A673 (cell line): ENCODE data around the gene HABP2. TPM values are rescaled to one million over a fixed set of nuclear protein-coding genes. Genes with fewer than 3 reads are reported as not detected.

Experiments used
- BruUV-seq: library from RNA; stranded (reverse); fragments of 400-500 nt; replicated peaks from 2 replicates; lab custom pipeline; 2021; lab: Mats Ljungman, UMichigan
- CTCF ChIA-PET: fragments of 300-600 bp; sonication (Branson Sonifier 250); formaldehyde crosslinking; loops from one replicate; lab custom pipeline; 2022; ENCODE audit warnings: antibody characterized with exemption; lab: Charles Lee
- POLR2A ChIA-PET: fragments of 300-600 bp; sonication (Branson Sonifier 250); formaldehyde crosslinking; loops from one replicate; lab custom pipeline; 2022; ENCODE audit warnings: antibody characterized with exemption; ENCODE audit not compliant: low non-redundant PET; lab: Charles Lee
- DNase-seq: peaks from one replicate; pipeline ENCODE4 v3.0.0-alpha.2; 2015; ENCODE audit warnings: low spot score
- H3K27ac ChIP-seq: fragments of 200-600 bp; sonication (generic); 2 replicates; pipeline ENCODE4 v1.5.1; 2016; ENCODE audit warnings: mixed run types, low read depth, mild to moderate bottlenecking, mixed read lengths, antibody characterized with exemption, low read length; ENCODE audit not compliant: poor library complexity, severe bottlenecking
- H3K27me3 ChIP-seq: fragments of 200-600 bp; sonication (generic); replicated peaks from 2 replicates; pipeline ENCODE4 v1.6.1; 2017; ENCODE audit warnings: mixed run types, low read depth, mild to moderate bottlenecking, mixed read lengths, antibody characterized with exemption, low read length; ENCODE audit not compliant: insufficient read depth, poor library complexity
- H3K36me3 ChIP-seq: fragments of 200-600 bp; sonication (generic); 2 replicates; pipeline ENCODE4 v1.6.1; 2016; ENCODE audit warnings: mixed run types, mild to moderate bottlenecking, mixed read lengths, antibody characterized with exemption, low read length; ENCODE audit not compliant: insufficient read depth, poor library complexity, severe bottlenecking
- H3K4me1 ChIP-seq: fragments of 200-600 bp; sonication (generic); 2 replicates; pipeline ENCODE4 v1.6.1; 2017; ENCODE audit warnings: mixed run types, mild to moderate bottlenecking, mixed read lengths, antibody characterized with exemption, low read length; ENCODE audit not compliant: insufficient read depth, poor library complexity, severe bottlenecking
- H3K4me3 ChIP-seq: fragments of 200-600 bp; sonication (generic); 2 replicates; pipeline ENCODE4 v1.5.1; 2016; ENCODE audit warnings: low read depth, mixed run types, mild to moderate bottlenecking, mixed read lengths, low read length; ENCODE audit not compliant: poor library complexity, severe bottlenecking
- H3K9me3 ChIP-seq: fragments of 200-600 bp; sonication (generic); 2 replicates; pipeline ENCODE4 v1.6.1; 2016; ENCODE audit warnings: mixed run types, low read depth, mild to moderate bottlenecking, mixed read lengths, antibody characterized with exemption, low read length; ENCODE audit not compliant: poor library complexity, severe bottlenecking
- EZH2 ChIP-seq: fragments of 200-600 bp; sonication (generic); IDR thresholded peaks from 2 replicates; pipeline ENCODE4 v1.6.1; 2017; ENCODE audit warnings: borderline replicate concordance, low read depth, mild to moderate bottlenecking, mixed read lengths, antibody characterized with exemption, low read length; ENCODE audit not compliant: poor library complexity, severe bottlenecking
- intact Hi-C: fragments of 100-400 bp; cut with micrococcal nuclease; formaldehyde crosslinking; loops from one replicate; pipeline ENCODE4 v1.10.0; 2022; ENCODE audit not compliant: unreplicated experiment
- total RNA-seq: library from RNA; stranded (reverse); gene quantifications from 2 replicates; pipeline ENCODE4 v1.2.3, GENCODE V29; 2021
- TF ChIP-seq, protein P1 (sequence below): fragments of 300-800, 200-600 bp; sonication (generic); conservative IDR thresholded peaks from 2 replicates; pipeline ENCODE4 v1.5.1; 2017; ENCODE audit warnings: low read depth, mild to moderate bottlenecking, antibody characterized with exemption, low read length, moderate library complexity, mixed read lengths

HABP2 gene
- total RNA-seq, 1 experiment from 2014 or later, result not detected

DNA sequence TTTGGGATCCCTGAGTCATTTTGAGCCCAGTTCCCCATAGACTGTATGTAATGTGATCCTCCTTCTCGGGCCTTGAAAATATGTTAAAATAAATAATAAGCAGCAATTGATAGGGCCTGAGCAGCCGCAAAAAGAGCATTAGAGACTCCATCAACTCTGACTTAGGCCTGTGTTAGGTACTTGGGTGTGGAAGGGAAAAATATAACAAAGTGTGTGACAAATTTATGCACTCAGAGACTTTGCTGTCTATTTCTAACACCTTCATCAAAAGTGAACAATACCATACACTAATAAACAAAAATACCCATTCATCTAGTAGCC, 31.4 kb upstream of the HABP2 start:
- intact Hi-C loops, result loop anchor here (5.0 kb wide), 2 partner anchors 41 to 1044 kb away; no protein-coding TSS in a partner anchor
- H3K9me3 ChIP-seq, result no peaks in the 10 kb centered on the region
- H3K27me3 ChIP-seq, result no peaks in the 10 kb centered on the region
- no TSS peak for BruUV-seq
- H3K27ac ChIP-seq, result no peak overlapping the region
- POLR2A ChIA-PET, result no interaction called here
- H3K4me3 ChIP-seq, result no peak overlapping the region
- no peaks in the 10 kb centered on the region for H3K4me1 ChIP-seq
- TF ChIP-seq, protein P1, sequence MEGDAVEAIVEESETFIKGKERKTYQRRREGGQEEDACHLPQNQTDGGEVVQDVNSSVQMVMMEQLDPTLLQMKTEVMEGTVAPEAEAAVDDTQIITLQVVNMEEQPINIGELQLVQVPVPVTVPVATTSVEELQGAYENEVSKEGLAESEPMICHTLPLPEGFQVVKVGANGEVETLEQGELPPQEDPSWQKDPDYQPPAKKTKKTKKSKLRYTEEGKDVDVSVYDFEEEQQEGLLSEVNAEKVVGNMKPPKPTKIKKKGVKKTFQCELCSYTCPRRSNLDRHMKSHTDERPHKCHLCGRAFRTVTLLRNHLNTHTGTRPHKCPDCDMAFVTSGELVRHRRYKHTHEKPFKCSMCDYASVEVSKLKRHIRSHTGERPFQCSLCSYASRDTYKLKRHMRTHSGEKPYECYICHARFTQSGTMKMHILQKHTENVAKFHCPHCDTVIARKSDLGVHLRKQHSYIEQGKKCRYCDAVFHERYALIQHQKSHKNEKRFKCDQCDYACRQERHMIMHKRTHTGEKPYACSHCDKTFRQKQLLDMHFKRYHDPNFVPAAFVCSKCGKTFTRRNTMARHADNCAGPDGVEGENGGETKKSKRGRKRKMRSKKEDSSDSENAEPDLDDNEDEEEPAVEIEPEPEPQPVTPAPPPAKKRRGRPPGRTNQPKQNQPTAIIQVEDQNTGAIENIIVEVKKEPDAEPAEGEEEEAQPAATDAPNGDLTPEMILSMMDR, result no peak
- TF ChIP-seq EZH2, result no peak
- H3K36me3 ChIP-seq, result no peaks in the 10 kb centered on the region
- CTCF ChIA-PET, result interaction anchor here (0.6 kb wide), 1 partner anchor 404 kb away, joined by 3 read pairs; no protein-coding TSS in a partner anchor
- DNase-seq, result no peak

DNA sequence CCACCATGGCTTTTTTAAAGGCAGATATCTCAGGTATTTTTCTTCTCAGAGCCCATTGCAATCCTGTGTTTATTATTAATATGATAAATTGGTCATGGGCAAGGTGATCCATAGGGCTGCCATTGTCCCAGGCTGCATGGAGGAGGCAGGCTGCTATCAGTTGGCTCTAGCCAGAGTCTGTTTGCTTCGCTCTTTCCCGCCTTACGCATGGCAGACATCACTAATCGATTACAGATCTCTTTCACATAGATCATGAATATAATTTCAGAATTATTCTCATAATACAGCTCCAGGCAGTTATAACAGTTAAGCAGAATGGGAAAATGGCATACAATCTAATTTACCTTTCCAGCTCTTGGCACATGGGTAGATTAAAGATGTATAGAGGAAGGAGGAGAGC, 30.4 kb upstream of the HABP2 start:
- no peak overlapping the region for H3K4me3 ChIP-seq
- no peaks in the 10 kb centered on the region for H3K36me3 ChIP-seq
- POLR2A ChIA-PET, result no interaction called here
- CTCF ChIA-PET, result interaction anchor here (0.9 kb wide), 1 partner anchor 41 kb away, joined by 5 read pairs; no protein-coding TSS in a partner anchor
- DNase-seq, result no peak
- H3K27ac ChIP-seq, result no peak overlapping the region
- BruUV-seq, result no TSS peak
- intact Hi-C loops, result loop anchor here (5.0 kb wide), 2 partner anchors 40 to 1045 kb away; no protein-coding TSS in a partner anchor
- H3K27me3 ChIP-seq, result no peaks in the 10 kb centered on the region
- peaks cover 7% of the 10 kb centered on the region for H3K4me1 ChIP-seq
- no peaks in the 10 kb centered on the region for H3K9me3 ChIP-seq
- TF ChIP-seq, protein P1, result no peak
- TF ChIP-seq EZH2, result no peak

DNA sequence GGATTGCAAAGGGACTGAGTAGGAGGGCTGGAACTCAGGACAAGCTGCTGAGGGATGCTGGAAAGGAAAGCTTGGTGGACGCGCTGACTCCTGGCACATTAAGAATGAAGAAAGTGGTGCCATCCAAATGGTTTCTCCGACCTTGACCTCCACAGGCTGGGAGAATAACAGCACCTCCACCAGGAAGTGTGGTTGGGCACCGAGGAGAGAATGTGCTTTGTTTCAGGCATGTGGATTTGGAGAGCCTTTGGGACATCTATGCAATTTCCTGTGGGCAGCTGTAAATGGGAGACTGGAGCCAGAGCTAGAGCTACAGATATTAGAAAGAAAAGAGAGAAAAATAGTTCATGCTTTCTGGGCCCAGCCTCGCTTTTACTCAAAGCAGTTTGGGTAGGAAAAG, 29.8 kb upstream of the HABP2 start:
- TF ChIP-seq EZH2, result no peak
- TF ChIP-seq, protein P1, result no peak
- no TSS peak for BruUV-seq
- DNase-seq, result no peak
- Histone ChIP-seq H3K36me3 (no peaks in the 10 kb centered on the region), H3K27ac (no peak overlapping the region), H3K4me1 (peaks cover 13% of the 10 kb centered on the region), H3K9me3 (no peaks in the 10 kb centered on the region), H3K4me3 (no peak overlapping the region), H3K27me3 (no peaks in the 10 kb centered on the region)
- intact Hi-C loops, result loop anchor here (5.0 kb wide), 2 partner anchors 39 to 1046 kb away; no protein-coding TSS in a partner anchor
- ChIA-PET POLR2A (no interaction called here), CTCF (interaction anchor here (0.9 kb wide), 1 partner anchor 40 kb away, joined by 5 read pairs; no protein-coding TSS in a partner anchor)
